ENCODE measurements around the gene VMAC.

The VMAC gene

DNA sequence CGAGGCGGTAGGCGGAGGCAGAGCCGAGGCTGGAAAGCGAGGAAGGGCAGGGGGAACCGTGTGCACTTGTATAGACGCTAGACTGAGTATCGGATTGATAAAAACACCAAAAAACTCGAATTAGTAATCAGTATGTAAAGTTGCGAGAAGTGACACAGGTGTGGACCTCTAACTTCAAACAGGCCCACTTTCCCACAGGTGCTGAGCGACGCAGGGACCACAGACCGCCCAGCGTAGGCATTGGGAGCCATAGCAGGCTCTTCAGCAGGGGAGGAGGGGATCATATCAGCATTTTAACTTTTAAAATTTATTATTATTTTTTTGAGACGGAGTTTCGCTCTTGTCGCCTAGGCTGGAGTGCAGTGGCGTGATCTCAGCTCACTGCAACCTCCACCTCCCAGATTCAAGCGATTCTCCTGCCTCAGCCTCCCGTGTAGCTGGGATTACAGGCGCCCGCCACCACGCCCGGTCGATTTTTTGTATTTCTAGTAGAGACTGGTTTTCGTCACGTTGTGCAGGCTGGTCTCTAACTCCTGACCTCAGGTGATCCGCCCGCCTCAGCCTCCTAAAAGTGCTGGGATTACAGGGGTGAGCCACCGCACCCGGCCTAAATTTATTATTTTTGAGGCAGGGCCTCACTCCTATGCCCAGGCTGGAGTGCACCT lies 574 bp downstream of the VMAC start:
- peak overlapping the region; percentile 78 for H3K27ac Mint-ChIP-seq
- CTCF ChIA-PET = interaction anchor here (3.1 to 4.3 kb wide), 2 partner anchors 101 to 117 kb away, joined by 13 to 22 read pairs; partner anchors contain the start of gene NRTN
- peaks cover 32% of the 10 kb centered on the region for H3K4me1 Mint-ChIP-seq
- DNase-seq = no peak
- H3K27me3 Mint-ChIP-seq = no peaks in the 10 kb centered on the region
- H3K4me3 Mint-ChIP-seq = peak overlapping the region; percentile 91
- no peaks in the 10 kb centered on the region for H3K9me3 Mint-ChIP-seq
- H3K36me3 Mint-ChIP-seq = peaks cover 16% of the 10 kb centered on the region

DNA sequence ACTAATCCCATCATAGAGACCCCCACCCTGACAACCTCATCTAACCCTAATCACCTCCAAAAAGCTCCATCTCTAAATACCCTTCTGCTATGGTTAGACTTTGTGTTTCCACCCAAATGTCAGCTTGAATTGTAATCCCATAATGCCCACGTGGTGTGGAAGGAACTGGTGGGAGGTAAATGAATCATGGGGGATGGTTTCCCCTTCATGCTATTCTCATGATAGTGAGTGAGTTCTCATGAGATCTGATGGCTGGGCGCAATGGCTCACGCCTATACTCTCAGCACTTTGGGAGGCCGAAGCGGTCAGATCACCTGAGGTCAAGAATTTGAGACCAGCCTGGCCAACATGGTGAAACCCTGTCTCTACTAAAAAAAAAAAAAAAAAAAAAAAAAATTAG lies 2.6 kb downstream of the VMAC start:
- CTCF ChIA-PET = interaction anchor here (0.9 kb wide), 1 partner anchor 103 kb away, joined by 5 read pairs; the partner anchor contains the start of gene NRTN
- Mint-ChIP-seq H3K27me3 (no peaks in the 10 kb centered on the region), H3K36me3 (peaks cover 10% of the 10 kb centered on the region), H3K4me1 (peaks cover 21% of the 10 kb centered on the region), H3K9me3 (no peaks in the 10 kb centered on the region), H3K27ac (peak overlapping the region; percentile 16), H3K4me3 (peak overlapping the region; percentile 43)
- DNase-seq = no peak

DNA sequence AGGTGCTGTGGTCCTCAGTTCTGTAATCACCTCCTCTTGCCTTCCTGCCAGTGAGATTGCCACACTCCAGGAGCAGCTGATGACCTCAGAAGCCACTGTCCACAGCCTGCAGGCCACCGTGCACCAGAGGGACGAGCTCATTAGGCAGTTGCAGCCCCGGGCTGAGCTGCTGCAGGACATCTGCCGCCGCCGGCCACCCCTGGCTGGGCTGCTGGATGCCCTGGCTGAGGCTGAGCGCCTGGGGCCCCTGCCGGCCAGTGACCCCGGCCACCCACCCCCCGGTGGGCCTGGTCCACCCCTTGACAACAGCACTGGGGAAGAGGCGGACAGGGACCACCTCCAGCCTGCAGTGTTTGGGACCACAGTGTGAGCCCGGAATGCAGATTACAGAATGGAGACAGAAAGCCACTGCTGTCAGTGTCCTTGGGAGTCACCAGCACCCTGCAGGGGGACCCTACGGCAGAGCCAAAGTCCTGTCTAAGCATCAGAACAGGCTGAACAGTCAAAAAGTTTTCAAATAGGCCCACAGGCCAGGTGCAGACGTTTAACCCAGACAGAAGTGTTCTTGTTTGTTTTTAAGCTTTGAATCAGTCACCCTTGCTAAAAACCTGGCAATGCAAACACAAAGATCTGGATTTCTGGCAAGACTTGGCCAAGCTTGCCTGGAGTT lies 4.2 kb downstream of the VMAC start:
- no peak overlapping the region for H3K4me3 Mint-ChIP-seq
- H3K27me3 Mint-ChIP-seq = no peaks in the 10 kb centered on the region
- peaks cover 4% of the 10 kb centered on the region for H3K36me3 Mint-ChIP-seq
- H3K27ac Mint-ChIP-seq = no peak overlapping the region
- DNase-seq = no peak
- CTCF ChIA-PET = no interaction called here
- peaks cover 12% of the 10 kb centered on the region for H3K4me1 Mint-ChIP-seq
- no peaks in the 10 kb centered on the region for H3K9me3 Mint-ChIP-seq

DNA sequence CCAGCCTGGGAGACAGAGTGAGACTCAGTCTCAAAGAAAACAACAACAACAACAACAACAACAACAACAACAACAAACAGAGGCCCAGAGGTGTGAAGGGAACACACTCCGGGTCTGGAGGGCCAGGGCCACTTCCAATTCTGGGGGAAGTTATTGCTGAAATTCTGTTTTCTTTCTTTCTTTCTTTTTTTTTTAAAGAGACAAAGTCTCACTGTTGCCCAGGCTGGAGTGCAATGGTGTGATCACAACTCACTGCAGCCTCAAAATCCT lies 5.9 kb downstream of the VMAC start:
- CTCF ChIA-PET = no interaction called here
- Mint-ChIP-seq H3K9me3 (no peaks in the 10 kb centered on the region), H3K4me1 (peaks cover 12% of the 10 kb centered on the region), H3K4me3 (no peak overlapping the region), H3K27ac (no peak overlapping the region), H3K36me3 (peaks cover 6% of the 10 kb centered on the region), H3K27me3 (no peaks in the 10 kb centered on the region)
- DNase-seq = no peak

DNA sequence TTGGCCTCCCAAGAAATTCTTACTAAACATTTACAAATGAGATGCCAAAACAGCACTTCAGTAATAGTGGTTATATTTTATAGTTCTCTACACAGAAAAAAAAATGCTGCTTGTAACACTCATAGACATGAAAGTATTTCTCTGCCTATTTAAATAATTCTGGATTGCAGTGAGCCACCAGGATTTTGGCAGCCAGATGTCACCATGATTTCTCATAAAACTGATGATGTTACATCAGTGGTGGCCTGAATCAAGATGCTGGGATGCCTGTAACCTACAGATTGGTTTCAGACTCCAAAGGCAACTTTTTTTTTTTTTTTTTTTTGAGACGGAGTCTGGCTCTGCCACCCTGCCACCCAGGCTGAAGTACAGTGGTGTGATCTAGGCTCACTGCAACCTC lies 6.7 kb downstream of the VMAC start:
- Mint-ChIP-seq H3K27me3 (no peaks in the 10 kb centered on the region), H3K4me3 (no peak overlapping the region), H3K36me3 (peaks cover 9% of the 10 kb centered on the region), H3K9me3 (no peaks in the 10 kb centered on the region), H3K4me1 (peaks cover 6% of the 10 kb centered on the region), H3K27ac (no peak overlapping the region)
- CTCF ChIA-PET = no interaction called here
- no peak for DNase-seq

DNA sequence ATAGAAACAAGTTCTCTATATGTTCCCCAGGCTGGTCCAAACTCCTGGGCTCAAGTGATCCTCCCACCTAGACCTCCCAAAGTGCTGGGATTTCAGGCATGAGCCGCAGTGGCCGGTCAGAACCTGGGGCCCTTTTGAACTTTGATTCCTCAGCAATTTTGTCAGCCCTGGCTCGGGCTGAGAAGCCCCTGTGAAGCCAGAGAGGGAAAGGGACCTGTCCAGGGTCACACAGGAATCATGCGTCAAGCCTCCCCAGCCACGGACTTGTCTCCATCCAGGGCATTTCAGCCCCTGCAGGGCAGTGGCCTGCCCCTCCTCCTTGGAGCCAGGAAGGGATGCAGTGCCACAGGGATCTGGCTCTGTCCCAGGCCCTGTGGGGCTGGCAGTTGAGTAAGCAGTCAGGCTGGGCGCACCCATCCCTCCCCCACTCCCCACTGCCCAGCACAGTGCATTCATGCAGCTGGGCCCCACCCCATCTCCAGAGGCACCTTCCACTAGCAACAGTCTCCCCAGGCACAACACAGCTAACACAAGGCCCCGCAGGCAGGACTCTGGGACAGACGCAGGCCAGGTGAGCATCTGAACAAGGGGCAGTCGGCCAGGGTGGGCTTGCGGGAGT lies 9.2 kb downstream of the VMAC start, which contains the start of gene CAPS:
Gene CAPS, plus strand, starts transcription at position 516 of the 619 bp plus-strand sequence. CDS start 153 bp downstream, outside the sequence.
- DNase-seq = no peak
- Mint-ChIP-seq H3K36me3 (peaks cover 11% of the 10 kb centered on the region), H3K27ac (peak within 1 kb of the TSS; percentile 42), H3K27me3 (no peaks in the 10 kb centered on the region), H3K9me3 (no peaks in the 10 kb centered on the region), H3K4me3 (no peak within 1 kb of the TSS), H3K4me1 (no peaks in the 10 kb centered on the region)
- CTCF ChIA-PET = no interaction called here

DNA sequence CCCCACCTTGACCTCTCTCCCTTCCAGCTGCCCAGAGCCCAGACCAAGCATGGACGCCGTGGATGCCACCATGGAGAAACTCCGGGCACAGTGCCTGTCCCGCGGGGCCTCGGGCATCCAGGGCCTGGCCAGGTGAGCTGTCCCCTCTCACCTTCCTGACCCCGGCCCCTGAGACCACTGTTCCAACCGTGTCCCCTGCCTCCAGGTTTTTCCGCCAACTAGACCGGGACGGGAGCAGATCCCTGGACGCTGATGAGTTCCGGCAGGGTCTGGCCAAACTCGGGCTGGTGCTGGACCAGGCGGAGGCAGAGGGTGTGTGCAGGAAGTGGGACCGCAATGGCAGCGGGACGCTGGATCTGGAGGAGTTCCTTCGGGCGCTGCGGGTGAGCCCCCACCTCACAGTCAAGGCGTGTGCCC lies 9.7 kb downstream of the VMAC start:
- H3K27me3 Mint-ChIP-seq = no peaks in the 10 kb centered on the region
- no peak for DNase-seq
- no peaks in the 10 kb centered on the region for H3K4me1 Mint-ChIP-seq
- CTCF ChIA-PET = no interaction called here
- no peaks in the 10 kb centered on the region for H3K9me3 Mint-ChIP-seq
- peaks cover 11% of the 10 kb centered on the region for H3K36me3 Mint-ChIP-seq
- no peak overlapping the region for H3K4me3 Mint-ChIP-seq
- H3K27ac Mint-ChIP-seq = no peak overlapping the region

DNA sequence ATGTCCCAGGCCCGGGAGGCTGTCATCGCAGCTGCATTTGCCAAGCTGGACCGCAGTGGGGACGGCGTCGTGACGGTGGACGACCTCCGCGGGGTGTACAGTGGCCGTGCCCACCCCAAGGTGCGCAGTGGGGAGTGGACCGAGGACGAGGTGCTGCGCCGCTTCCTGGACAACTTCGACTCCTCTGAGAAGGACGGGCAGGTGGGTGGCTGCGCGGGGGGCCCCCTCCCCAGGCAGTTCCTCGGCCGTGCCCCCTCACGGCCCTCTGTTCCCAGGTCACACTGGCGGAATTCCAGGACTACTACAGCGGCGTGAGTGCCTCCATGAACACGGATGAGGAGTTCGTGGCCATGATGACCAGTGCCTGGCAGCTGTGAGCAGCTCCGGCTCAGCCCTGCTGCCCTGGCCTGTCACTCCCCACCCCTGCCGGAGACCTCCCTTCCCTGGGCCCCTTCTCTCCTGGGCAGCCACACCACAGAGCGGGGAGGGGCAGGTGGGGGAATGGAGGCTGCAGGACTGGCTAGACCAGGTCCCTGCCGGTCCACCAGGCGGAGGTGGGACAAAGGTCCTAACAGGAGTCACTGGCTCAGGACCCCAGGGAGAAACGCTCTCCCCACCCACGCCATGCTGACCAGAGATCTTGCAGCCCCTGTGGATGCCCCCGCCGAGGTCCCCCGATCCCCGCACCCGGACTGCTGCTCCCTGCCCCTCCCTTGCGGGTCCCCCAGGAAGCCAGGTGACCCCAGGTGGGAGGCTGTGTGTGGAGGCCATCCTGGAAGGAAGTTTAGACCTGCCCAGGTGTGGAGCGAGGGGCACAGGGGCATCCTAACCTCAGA lies 10.5 kb downstream of the VMAC start:
- CTCF ChIA-PET = no interaction called here

DNA sequence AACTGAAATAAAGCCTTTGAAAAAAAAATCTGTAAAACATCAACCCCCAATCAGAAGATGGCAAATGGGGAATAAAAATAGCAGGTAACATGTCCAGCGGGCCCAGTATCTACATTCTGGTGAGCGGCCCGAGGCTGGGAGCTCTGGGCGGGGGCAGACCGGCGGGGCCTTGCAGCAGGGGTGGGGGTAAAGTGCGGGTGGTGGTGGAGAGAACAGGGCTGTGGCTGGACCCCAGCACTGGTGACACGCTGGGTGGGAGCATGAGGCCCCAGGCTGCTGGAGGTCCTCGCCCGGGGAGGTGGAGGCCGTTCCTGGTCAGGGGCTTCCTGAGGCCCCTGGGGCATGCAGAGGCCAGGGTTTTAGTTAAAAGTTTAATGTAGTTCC lies 11.1 kb downstream of the VMAC start:
- Mint-ChIP-seq H3K27me3 (no peaks in the 10 kb centered on the region), H3K27ac (no peak overlapping the region), H3K9me3 (no peaks in the 10 kb centered on the region), H3K4me1 (no peaks in the 10 kb centered on the region), H3K36me3 (peaks cover 12% of the 10 kb centered on the region), H3K4me3 (no peak overlapping the region)
- DNase-seq = no peak
- CTCF ChIA-PET = no interaction called here

More for the DNA sequence above, 10.5 kb downstream of the VMAC start:
- Mint-ChIP-seq H3K27me3 (no peaks in the 10 kb centered on the region), H3K36me3 (peaks cover 11% of the 10 kb centered on the region), H3K4me1 (no peaks in the 10 kb centered on the region), H3K9me3 (no peaks in the 10 kb centered on the region), H3K27ac (no peak overlapping the region), H3K4me3 (no peak overlapping the region)
- no peak for DNase-seq

DNA sequence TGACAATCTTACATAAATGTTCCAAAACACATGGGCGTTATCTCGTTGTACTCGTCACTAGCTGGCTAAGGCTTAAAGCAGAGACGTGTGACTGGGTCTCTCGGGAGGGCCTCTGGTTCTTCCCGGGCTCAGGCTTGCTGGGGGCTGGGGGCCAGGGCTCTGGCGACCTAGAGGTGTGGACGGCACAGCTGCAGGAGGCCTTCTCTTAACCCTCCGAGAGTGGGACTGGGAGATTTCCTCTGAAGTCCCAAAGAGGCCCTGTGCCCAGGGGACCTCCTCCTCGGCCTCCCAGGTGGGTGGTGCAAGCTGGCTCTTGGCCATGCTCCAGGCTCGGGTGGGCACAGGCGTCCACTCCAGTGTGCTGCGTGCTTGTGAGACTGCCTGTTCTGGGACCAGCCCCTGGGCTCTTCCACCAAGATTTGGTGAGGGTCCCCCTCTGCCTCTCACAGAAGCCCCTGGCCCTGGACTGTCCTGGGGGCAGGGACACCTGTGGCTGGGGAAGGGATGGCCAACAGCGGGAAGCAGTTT lies 11.6 kb downstream of the VMAC start:
- no peak overlapping the region for H3K27ac Mint-ChIP-seq
- no peaks in the 10 kb centered on the region for H3K9me3 Mint-ChIP-seq
- no peak overlapping the region for H3K4me3 Mint-ChIP-seq
- no peak for DNase-seq
- H3K36me3 Mint-ChIP-seq = peaks cover 13% of the 10 kb centered on the region
- H3K27me3 Mint-ChIP-seq = no peaks in the 10 kb centered on the region
- no peaks in the 10 kb centered on the region for H3K4me1 Mint-ChIP-seq
- CTCF ChIA-PET = no interaction called here

DNA sequence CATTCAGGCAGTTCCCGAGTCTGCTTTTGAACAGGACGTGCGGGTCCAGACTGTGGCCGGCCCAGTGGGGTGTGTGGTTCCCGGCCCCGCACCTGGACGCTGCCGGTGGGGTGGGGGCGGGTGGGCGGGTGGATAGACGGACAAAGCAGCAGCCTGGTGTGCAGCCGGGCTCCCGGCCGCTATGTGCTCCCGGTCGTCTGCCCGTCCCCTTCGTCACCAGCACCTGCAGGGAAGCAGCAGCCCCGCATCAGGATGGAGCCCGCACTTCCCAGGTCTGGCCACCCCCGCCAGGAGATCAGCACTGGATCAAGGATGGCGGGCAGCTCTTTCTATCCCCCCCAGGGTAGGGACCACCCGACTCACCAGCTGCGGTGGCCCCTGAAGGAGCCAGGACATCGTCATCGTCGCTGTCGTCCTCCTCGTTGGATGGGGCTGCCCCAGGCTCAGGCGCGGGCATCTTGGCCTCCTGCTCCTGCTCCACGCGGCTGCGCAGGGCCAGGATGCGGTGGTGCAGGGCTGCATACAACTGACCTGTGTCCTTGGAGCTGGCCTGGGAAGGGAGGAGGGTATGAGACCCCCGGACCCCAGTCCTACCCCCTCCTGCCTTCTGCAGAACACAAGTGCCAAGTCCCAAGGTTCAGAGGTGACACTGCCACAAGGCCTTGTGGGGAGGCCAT lies 12.9 kb downstream of the VMAC start:
- Mint-ChIP-seq H3K36me3 (peaks cover 20% of the 10 kb centered on the region), H3K4me1 (no peaks in the 10 kb centered on the region), H3K9me3 (no peaks in the 10 kb centered on the region), H3K27me3 (no peaks in the 10 kb centered on the region), H3K4me3 (no peak overlapping the region), H3K27ac (no peak overlapping the region)
- no peak for DNase-seq
- CTCF ChIA-PET = no interaction called here

DNA sequence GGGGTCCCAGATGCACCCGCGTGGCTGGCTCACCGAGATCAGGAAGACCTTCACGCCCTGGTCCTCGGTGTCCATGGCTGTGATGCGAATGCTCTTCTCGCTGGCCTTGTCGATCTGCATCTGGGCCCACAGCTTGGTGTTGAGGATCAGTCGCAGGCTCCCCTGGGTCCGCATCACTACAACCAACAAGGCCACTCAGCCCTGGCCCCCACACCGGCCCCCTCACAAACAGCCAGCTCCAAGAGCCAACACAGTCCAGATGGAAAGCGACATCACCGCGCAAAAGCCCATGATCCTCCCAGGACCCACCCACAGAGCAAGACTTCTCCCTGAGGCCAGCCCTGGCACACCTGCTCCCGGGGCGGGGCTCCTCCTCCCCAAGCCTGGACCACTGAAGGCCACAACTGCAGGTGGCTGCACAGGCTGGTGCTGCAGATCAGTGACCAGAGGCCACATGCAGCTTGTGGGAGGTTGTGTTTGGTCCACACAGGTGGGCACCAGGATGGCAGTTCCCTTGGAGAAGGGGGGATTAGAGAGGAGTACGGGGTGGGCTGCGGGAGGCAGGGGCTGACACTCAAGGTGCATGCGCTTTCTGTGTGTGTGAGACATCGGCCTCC lies 13.9 kb downstream of the VMAC start:
- no peaks in the 10 kb centered on the region for H3K9me3 Mint-ChIP-seq
- DNase-seq = no peak
- H3K27ac Mint-ChIP-seq = no peak overlapping the region
- H3K27me3 Mint-ChIP-seq = no peaks in the 10 kb centered on the region
- H3K4me3 Mint-ChIP-seq = no peak overlapping the region
- CTCF ChIA-PET = no interaction called here
- H3K4me1 Mint-ChIP-seq = no peaks in the 10 kb centered on the region
- peaks cover 25% of the 10 kb centered on the region for H3K36me3 Mint-ChIP-seq

DNA sequence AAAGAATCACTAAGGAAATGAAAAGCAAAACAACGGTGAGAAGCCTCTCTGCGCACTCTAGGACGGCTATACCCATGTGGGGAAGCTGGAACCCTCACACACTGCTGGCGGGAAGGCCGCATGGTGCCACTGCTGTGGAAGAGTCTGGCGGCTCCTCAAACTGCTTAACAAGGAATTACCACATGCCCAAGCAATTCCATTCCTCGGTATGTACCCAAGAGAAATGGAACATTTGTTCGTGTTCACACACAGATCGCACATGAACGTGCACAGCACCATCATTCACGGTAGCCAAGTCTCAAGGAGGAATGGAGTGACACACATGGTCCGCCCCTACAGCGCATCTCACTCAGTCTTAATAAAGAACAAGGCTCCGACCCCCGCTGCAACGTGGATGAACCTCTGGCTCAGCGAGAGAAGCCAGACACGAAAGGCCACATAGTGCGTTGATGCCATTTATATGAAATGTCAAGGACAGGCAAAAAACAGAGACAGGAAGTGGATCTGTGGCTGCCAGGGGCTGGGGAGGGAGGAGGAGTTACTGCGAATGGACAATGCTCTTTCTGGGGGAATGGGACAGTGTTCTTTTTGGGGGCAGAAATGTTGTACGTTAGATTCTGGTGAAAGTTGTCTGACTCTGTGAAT lies 17.0 kb downstream of the VMAC start:
- CTCF ChIA-PET = no interaction called here
- peaks cover 35% of the 10 kb centered on the region for H3K36me3 Mint-ChIP-seq
- H3K4me1 Mint-ChIP-seq = no peaks in the 10 kb centered on the region
- no peak for DNase-seq
- H3K27me3 Mint-ChIP-seq = no peaks in the 10 kb centered on the region
- H3K9me3 Mint-ChIP-seq = no peaks in the 10 kb centered on the region
- no peak overlapping the region for H3K4me3 Mint-ChIP-seq
- no peak overlapping the region for H3K27ac Mint-ChIP-seq

All from activated naive CD4-positive, alpha-beta T cell treated with anti-CD3 and anti-CD28 coated beads, Interleukin-2, amount 10 ng/mL, durations not matched to agents 7 days and 5 days (primary cell).